Measurements from ENCODE around the gene JOSD2. TPM values are rescaled to one million over a fixed set of nuclear protein-coding genes. Genes with fewer than 3 reads are reported as not detected.
A peak's percentile ranks its signal among the peaks of the same experiment; 100 is the strongest.

The JOSD2 gene, protein sequence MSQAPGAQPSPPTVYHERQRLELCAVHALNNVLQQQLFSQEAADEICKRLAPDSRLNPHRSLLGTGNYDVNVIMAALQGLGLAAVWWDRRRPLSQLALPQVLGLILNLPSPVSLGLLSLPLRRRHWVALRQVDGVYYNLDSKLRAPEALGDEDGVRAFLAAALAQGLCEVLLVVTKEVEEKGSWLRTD
- total RNA-seq (33.8 and 37.4 TPM in 2 replicates), polyA plus RNA-seq (62.8 and 103 TPM in 2 replicates), polyA minus RNA-seq (4.4 and 9.4 TPM in 2 replicates), Bru-seq, nascent RNA (percentile 43 among the genes with signal in this experiment), BruChase-seq, experiment 1, labeled RNA remaining after a 6-hour chase (percentile 58 among the genes with signal in this experiment), BruChase-seq, experiment 2, labeled RNA remaining after a 2-hour chase (percentile 46 among the genes with signal in this experiment)
- polyA plus RNA-seq (2011; cell fraction: cytosol; rRNA removed): 21.3 and 39.0 TPM in 2 replicates
- polyA plus RNA-seq (2011; cell fraction: nucleus; rRNA removed): 13.0 and 13.9 TPM in 2 replicates
- 20.5 and 47.5 TPM in 2 replicates for polyA plus RNA-seq (2012)
- 16.5 TPM for polyA minus RNA-seq (2011; cell fraction: cytosol; rRNA and poly(A)+ RNA removed)
- polyA minus RNA-seq (2011; cell fraction: nucleus; rRNA and poly(A)+ RNA removed): 3.7 and 4.0 TPM in 2 replicates
- long read RNA-seq, transcript JOSD2-204 (5 exons, 996 nt): major isoform, 47 of 98 reads
- long read RNA-seq, transcript JOSD2-205 (5 exons, 802 nt): minor isoform, 5 of 98 reads
- long read RNA-seq, transcript JOSD2-202 (4 exons, 733 nt): minor isoform, 14 of 98 reads
- long read RNA-seq, transcript JOSD2-201 (5 exons, 582 nt): minor isoform, 6 of 98 reads
- long read RNA-seq, partial matches to known transcripts: 9 of 98 reads
- long read RNA-seq, other reads (novel, unspliced or antisense): 17 of 98 reads

DNA sequence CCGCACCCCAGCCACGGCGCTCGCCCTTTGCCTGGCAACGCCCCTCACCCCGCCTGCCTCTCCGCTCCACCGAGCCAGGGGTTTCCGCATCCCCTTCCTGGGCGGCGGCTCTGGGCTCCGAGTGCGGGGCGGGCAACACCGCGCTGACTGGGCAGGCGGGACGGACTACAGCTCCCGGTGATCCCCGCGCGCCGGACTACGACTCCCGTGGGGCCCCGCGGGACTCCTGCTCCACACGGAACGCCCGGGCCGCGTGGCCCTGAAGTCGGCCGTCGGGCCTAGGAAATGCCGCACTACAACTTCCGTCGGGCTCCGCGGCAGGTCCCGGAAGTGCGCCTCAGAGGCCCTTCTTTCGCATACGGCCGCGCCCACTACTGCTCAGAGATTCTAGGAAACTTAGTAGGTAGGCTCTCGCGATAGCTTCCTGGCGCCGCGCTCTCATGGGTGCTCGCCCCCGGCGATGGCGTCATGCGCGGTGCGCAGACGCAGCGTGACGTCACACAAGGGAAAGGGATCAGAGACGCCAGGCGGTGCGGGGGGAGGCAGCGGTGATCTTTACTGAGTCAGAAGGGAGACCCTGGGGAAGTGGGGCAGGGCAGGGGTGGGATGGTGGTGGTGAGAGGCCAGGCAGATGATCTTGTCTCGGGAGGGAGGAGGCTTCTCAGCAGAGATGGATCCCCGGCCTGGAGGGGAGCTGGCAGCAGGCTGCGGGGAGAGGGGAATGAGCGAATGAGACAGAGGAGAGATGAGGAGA, at the start of gene JOSD2:
TSS of gene JOSD2 (minus strand) at position 123 of the 754 bp plus-strand sequence. CDS start 760 bp downstream, outside the sequence.
- Histone ChIP-seq H2AFZ (ENCODE audit: low read depth, low read length) (peak within 1 kb of the TSS; percentile 50), H3K9me1 (replicated peaks; ENCODE audit: control insufficient read depth, extremely low read depth, insufficient read depth, low read length) (no peaks in the 10 kb centered on the region), H3K4me3 (replicated peaks in 1 of 3; ENCODE audit: insufficient read depth in 1 of 3, low read depth in 1 of 3, low read length in 3 of 3) (peak within 1 kb of the TSS; percentile 56 to 76 (median 75)), H3K36me3 (ENCODE audit: control insufficient read depth in 2 of 2, extremely low read depth in 1 of 2, insufficient read depth in 2 of 2, low read length in 2 of 2) (no peaks in the 10 kb centered on the region), H3K4me2 (ENCODE audit: insufficient read depth, low read length) (peak within 1 kb of the TSS; percentile 92), H3K79me2 (ENCODE audit: control insufficient read depth, insufficient read depth, low read length) (no peaks in the 10 kb centered on the region), H3K9ac (replicated peaks; ENCODE audit: extremely low read depth, insufficient read depth, low read length) (peak within 1 kb of the TSS; percentile 92), H4K20me1 (replicated peaks; ENCODE audit: control insufficient read depth, extremely low read depth, insufficient read depth, low read length) (no peaks in the 10 kb centered on the region), H3K27me3 (ENCODE audit: control insufficient read depth in 2 of 2, insufficient read depth in 2 of 2, low read length in 2 of 2) (no peaks in the 10 kb centered on the region), H3K9me3 (replicated peaks; ENCODE audit: control insufficient read depth, insufficient read depth, low read length) (no peaks in the 10 kb centered on the region), H3K4me1 (ENCODE audit: control insufficient read depth, extremely low read depth, insufficient read depth, low read length) (peaks cover 7% of the 10 kb centered on the region), H3K27ac (ENCODE audit: insufficient read depth, low read depth, low read length) (peak within 1 kb of the TSS; percentile 39)
- ChIA-PET CTCF (interaction anchor here (0.8 to 1.7 kb wide), 8 partner anchors 18 to 272 kb away, joined by 3 to 10 read pairs (median 4); no protein-coding TSS in a partner anchor), POLR2A (interaction anchor here (0.6 to 1.0 kb wide), 3 partner anchors 50 to 182 kb away, joined by 3 to 5 read pairs (median 4); partner anchors contain the start of gene KCNC3)
- intact Hi-C loops (cut with micrococcal nuclease) (loop anchor here (1.0 to 2.0 kb wide), 7 partner anchors 35 to 597 kb away; partner anchors contain the start of genes CTU1, EMC10, GARIN5A and NR1H2), dilution Hi-C loops (cut with MboI; ENCODE audit: extremely low pct_ligation_motif_present, low sequenced_read_pairs) (no loop called here)
- DNase-seq (ENCODE audit: low read depth, low spot score) (peak; percentile 99), FAIRE-seq (peak; percentile 98)
- TF ChIP-seq, protein P1, sequence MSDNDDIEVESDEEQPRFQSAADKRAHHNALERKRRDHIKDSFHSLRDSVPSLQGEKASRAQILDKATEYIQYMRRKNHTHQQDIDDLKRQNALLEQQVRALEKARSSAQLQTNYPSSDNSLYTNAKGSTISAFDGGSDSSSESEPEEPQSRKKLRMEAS (IDR thresholded peaks at IDR 0.05; ENCODE audit: insufficient read depth, insufficient read length): peak; percentile 86
- TF ChIP-seq MYC (IDR thresholded peaks at IDR 0.05; ENCODE audit: low read depth, low read length) (no peak), EZH2 (IDR thresholded peaks at IDR 0.05; ENCODE audit: borderline replicate concordance, low read depth, low read length, severe bottlenecking) (no peak), FOS (IDR thresholded peaks at IDR 0.05; ENCODE audit: borderline replicate concordance, insufficient read depth, low read length) (no peak), POLR2AphosphoS5 (IDR thresholded peaks at IDR 0.05; ENCODE audit: insufficient read depth, low read depth, low read length) (no peak), GATA2 (IDR thresholded peaks at IDR 0.05; ENCODE audit: insufficient read depth, insufficient read length, low read depth, low read length) (no peak), POLR2A (IDR thresholded peaks at IDR 0.05; ENCODE audit: low read depth, low read length) (peak; percentile 56), JUN (IDR thresholded peaks at IDR 0.05; ENCODE audit: borderline replicate concordance, insufficient read depth, insufficient read length, low read depth) (peak; percentile 56)
- TF ChIP-seq, protein P2, sequence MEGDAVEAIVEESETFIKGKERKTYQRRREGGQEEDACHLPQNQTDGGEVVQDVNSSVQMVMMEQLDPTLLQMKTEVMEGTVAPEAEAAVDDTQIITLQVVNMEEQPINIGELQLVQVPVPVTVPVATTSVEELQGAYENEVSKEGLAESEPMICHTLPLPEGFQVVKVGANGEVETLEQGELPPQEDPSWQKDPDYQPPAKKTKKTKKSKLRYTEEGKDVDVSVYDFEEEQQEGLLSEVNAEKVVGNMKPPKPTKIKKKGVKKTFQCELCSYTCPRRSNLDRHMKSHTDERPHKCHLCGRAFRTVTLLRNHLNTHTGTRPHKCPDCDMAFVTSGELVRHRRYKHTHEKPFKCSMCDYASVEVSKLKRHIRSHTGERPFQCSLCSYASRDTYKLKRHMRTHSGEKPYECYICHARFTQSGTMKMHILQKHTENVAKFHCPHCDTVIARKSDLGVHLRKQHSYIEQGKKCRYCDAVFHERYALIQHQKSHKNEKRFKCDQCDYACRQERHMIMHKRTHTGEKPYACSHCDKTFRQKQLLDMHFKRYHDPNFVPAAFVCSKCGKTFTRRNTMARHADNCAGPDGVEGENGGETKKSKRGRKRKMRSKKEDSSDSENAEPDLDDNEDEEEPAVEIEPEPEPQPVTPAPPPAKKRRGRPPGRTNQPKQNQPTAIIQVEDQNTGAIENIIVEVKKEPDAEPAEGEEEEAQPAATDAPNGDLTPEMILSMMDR (IDR thresholded peaks at IDR 0.05; ENCODE audit: extremely low read depth in 1 of 2, insufficient read depth in 1 of 2, low read depth in 1 of 2, low read length in 2 of 2): no peak
- no TSS peak for BruUV-seq (replicated peaks)

Measured in endothelial cell of umbilical vein (primary cell).